Measurements from ENCODE around the gene EPB41L5. TPM values are rescaled to one million over a fixed set of nuclear protein-coding genes. Genes with fewer than 3 reads are reported as not detected.
A peak's percentile ranks its signal among the peaks of the same experiment; 100 is the strongest.
"Not testable (repeated sequence)": the region's sequence is repeated elsewhere in the genome, so short reads cannot be mapped to it uniquely, and the experiment has no call there.

Gene EPB41L5
- total RNA-seq, 1 experiment from 2014 or later: 3.4 TPM

DNA sequence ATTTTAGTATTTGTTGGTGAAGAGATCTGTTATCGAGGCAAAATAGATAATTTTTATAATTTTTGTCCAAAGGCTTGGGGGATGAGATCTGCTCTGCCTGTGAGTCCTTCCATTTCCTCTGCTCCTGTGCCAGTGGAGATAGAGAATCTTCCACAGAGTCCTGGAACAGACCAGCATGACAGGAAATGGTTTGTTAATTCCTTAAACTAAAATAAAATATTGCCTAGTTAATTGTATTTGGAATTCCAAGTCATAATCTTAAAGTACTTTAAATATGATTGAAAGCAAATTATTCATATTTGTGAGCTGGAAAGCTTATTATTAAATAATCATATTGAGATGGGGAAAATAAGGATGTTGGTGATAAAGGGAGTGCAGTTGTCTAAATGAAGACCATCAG, 87.8 kb downstream of the EPB41L5 start:
- DNase-seq (ENCODE audit: low read depth): no peak

DNA sequence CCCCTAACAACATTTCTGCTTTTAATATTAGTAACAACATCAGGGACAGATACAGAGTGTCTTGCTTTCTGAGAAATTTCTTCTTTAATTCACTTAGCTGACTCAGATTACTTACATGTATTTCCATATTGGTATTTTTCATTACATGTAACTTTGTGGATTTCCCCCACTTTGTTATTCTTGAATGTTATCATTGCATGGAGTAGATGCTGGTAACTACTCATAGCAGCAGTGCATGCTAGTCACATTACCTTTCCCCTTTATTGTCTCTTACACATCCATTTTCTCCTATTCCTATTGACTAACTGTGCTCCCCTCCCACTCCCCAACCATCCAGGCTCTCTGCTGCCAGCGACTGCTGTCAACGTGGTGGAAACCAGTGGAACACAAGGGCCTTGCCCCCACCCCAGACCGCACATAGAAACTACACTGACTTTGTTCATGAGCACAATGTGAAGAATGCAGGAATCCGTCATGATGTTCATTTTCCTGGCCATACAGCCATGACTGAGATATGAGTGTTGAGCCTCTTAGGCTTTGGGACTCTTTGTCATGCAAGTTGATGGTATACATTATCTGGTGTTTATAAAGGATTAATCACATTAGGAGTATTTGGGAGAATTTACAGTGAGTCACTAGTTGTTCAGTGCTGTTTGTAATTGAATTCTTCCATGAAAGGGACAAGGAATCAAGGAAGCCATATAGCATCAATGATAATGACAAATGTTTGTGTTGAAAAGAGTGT, 91.0 kb downstream of the EPB41L5 start:
- DNase-seq (ENCODE audit: low read depth): peak; percentile 62

DNA sequence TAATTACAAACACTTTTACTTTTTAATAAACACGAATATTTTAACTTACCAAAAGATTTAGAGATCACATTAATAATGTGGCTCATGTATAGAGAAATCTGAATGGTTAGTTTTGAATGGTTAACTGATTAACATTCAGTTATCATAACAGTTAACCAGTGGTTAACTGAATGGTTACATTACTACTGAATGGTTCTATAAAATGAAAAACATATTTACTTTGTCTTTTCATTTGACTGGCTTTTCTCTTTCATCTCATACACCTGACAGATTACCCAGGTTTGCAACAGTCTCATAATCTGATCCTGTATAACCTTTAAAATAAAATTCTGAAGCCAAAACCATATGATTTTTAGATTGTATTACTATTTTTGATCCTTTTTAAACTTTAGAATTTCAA, 91.9 kb downstream of the EPB41L5 start:
- DNase-seq (ENCODE audit: low read depth): no peak

- DNase-seq (ENCODE audit: low read depth): no peak
Observed at GRCh38 chr2:120105360-120105759, 92.5 kb downstream of the EPB41L5 start.

DNA sequence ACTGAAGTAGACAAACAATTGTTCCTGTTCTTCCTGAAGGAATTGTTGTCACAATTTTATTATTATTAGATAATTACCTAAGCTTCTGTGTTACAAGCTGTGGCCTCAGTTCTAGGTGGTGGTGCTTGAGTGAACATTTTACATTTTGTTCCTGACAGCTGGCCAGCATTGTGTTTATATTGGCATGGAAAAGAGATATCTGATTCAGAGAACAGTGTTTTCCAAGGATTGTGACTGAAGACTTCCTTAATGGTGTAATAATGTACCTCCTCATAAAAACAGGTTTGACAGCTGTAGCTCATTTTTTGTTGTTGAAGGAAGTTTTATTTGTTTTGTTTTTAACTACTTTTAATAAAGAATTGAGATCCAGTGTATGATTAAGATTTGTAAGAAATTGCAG, 95.2 kb downstream of the EPB41L5 start:
- peak; percentile 65 for DNase-seq (ENCODE audit: low read depth)

DNA sequence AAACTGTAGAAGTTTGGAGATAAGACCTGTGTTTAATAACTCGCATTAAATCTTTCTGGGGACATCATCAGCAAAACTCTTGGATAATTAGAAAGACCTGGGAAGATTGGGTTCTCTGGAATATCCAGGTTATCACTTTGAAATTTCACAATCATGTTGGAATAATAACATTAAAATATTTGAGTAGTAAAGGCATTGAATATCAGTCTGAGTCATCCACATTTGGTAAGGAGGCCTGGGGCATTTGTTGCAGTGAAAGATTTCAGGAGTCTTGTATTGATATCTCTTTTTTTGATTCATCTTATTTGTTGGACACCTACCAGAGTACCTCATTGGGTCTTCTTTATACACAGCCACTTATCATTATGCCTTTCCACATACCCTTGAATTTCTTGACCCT, 95.9 kb downstream of the EPB41L5 start:
- DNase-seq (ENCODE audit: low read depth): peak; percentile 24

DNA sequence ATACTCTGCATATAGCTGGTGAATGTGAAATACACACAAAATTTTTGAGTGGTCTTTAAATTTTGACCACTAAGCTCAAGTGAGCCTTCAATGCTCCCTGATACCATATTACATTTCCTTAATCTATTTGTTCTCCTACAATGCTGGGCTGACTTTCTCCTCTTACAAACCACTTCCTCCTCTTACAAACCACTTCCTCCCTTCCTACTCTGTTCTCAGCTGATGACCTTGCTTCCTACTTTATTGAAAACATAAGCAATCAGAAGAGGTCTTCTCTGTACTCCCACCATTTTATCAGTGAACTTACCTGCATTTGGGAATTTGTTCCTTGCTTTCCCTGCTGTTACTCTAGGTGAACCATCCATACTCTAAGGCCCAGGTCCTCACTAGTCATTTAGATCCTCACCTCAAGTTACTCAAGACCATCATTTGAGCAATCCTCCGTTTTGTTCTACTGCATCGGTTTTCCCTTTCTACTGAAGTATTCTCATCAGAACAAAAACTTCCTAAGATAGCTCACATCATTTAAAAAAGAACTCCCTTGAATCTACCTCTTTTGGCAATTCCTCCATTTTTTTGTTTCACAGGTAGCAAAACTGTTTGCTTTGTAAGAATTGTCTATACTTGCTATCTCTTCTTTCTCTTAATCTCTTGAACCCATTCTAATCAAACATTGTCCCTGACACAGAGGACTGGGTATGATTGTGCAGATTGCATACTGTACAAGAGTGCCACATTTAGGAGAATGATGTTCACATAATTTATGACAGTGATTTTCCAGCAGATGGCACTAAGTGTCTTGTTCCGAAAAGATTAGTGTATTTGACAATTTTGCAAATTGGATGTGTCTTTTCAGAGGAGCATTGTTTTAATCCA, 96.5 kb downstream of the EPB41L5 start:
- peak; percentile 54 for DNase-seq (ENCODE audit: low read depth)

- no peak for DNase-seq (ENCODE audit: low read depth)
Observed at GRCh38 chr2:120110062-120110362, 97.1 kb downstream of the EPB41L5 start.

DNA sequence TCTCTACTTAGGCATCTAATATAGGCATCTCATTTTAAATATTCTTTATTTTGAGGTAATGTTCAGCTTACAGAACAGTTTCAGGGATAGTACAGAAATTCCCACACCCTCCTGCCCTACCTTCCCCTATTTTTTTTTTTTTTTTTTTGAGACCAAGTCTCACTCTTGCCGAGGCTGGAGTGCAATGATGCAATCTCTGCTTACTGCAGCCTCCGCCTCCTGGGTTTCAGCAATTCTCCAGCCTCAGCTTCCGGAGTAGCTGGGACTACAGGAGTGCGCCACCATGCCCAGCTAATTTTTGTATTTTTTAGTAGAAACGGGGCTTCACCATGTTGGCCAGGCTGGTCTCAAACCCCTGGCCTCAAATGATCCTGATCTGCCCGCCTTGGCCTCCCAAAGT, 97.6 kb downstream of the EPB41L5 start:
- no peak for DNase-seq (ENCODE audit: low read depth)

DNA sequence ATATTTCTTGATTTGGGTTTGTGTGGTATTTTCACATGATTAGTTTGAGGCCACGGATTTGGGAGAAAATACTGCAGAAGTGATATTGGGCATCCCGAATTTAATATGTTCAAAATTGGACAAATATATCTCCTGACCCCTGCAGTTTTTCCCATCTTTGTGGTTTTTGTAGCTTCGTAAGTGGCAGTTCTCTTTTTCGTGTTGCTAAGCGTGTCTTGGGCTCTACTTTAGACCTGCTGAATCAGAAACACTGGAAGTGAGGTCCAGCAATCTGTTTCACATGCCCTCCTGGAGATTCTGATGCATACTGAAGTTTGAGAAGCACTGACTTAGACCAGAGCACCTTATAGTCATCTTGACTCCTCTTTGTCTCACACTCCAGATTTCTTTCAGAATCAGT, 98.3 kb downstream of the EPB41L5 start:
- no peak for DNase-seq (ENCODE audit: low read depth)

GRCh38 chr2:120118018-120118417, 105.1 kb downstream of the EPB41L5 start:
- DNase-seq (ENCODE audit: low read depth): no peak

- DNase-seq (ENCODE audit: low read depth): no peak
Observed at GRCh38 chr2:120118471-120118870, 105.6 kb downstream of the EPB41L5 start.

GRCh38 chr2:120121337-120121736, 108.5 kb downstream of the EPB41L5 start:
- DNase-seq (ENCODE audit: low read depth): not testable (repeated sequence)

DNA sequence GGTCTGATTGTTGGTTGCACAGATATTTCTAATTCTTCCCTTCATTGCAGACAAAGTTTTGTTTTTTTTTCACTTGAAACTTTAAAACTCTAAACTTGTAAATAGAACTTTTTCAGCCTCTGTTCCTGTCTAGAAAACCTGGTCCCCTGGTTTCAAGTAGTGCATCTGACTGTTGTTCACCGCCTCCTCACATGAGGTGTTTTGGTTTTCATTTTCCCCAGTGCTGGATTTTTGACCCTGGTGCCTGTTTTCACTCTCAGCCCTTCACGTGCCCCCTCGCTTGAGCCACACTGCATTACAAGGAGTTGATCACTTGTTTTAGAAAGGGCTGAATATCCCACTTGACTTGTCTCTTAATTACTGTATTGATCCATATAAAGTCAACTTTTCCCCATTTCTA, 110.2 kb downstream of the EPB41L5 start:
- no peak for DNase-seq (ENCODE audit: low read depth)

- DNase-seq (ENCODE audit: low read depth): no peak
Observed at GRCh38 chr2:120125195-120125594, 112.3 kb downstream of the EPB41L5 start.

DNA sequence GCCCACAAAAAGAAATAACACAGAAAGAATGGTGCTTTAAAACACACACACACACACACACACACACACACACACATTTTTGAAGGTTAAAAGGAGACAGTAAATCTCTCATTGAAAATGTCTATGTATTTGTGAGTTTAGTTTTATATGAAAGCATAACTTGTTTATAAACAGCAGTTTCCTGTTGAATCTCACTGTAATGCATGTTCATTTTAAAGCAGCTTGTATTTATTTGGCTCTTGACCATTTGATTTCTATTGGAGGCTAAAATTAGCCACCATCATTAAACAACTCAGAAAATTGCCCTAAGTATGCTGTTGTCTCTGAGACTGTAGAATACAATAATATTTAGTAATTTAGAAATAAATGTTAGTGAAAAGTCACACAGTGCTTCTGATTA, 115.3 kb downstream of the EPB41L5 start:
- DNase-seq (ENCODE audit: low read depth): no peak

- DNase-seq (ENCODE audit: low read depth): no peak
Observed at GRCh38 chr2:120132190-120132589, 119.3 kb downstream of the EPB41L5 start.

- DNase-seq (ENCODE audit: low read depth): no peak
Observed at GRCh38 chr2:120132691-120133090, 119.8 kb downstream of the EPB41L5 start.

DNA sequence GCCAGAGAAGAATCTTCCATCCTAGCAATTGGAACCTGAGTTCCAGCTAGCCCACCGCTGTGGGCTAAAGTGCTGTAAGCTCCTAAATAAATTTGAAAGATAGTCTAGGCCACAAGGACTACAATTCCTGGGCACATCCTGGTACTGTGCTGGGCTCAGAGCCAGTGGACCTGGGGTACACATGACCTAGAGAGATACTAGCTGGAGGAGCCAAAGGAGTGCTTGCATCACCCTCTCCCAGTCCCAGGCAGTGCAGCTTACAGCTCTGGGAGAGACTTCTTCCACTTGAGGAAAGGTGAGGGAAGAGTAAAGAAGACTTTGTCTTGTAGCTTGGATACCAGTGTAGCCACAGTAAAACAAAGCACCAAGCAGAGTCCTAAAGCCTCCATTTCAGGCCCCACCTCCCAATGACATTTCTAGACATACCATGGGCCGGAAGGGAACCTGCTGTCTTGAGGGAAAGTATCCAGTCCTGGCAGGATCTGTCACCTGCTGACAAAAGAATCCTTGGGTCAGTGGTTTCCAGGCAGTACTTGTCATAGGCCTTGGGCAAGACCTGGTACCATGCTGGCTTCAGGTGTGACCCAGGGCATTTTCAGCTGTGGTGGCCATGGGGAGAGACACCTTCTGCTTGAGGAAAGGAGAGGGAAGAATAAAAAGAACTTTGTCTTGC, 120.8 kb downstream of the EPB41L5 start:
- DNase-seq (ENCODE audit: low read depth): no peak

DNA sequence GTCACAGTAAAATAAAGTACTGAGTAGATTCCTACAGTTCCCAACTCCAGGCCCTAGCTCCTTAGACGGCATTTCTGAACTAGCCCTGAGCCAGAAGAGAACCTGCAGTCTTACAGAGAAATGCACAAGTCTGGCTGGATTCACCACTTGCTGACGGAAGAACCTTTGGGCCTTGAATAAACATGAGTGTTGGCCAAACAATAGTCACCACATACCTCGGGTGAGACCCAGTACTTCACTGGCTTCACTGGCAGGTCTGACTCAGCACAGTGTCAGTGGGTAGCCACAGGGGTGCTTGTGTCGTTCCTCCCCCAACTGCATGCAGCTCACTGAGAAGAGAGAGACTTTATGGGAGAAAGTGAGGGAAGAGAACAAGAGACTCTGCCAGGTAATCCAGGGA, 121.4 kb downstream of the EPB41L5 start:
- peak; percentile 87 for DNase-seq (ENCODE audit: low read depth)

GRCh38 chr2:120135013-120135412, 122.1 kb downstream of the EPB41L5 start:
- not testable (repeated sequence) for DNase-seq (ENCODE audit: low read depth)

- no peak for DNase-seq (ENCODE audit: low read depth)
Observed at GRCh38 chr2:120140866-120141265, 128.0 kb downstream of the EPB41L5 start.
